ENCODE results near the gene SIRPD.
"Not testable (repeated sequence)": the region's sequence is repeated elsewhere in the genome, so short reads cannot be mapped to it uniquely, and the experiment has no call there.

Gene SIRPD

GRCh38 chr20:1536893-1537730 lies 20.4 kb downstream of the SIRPD start:
- no peak for ATAC-seq

DNA sequence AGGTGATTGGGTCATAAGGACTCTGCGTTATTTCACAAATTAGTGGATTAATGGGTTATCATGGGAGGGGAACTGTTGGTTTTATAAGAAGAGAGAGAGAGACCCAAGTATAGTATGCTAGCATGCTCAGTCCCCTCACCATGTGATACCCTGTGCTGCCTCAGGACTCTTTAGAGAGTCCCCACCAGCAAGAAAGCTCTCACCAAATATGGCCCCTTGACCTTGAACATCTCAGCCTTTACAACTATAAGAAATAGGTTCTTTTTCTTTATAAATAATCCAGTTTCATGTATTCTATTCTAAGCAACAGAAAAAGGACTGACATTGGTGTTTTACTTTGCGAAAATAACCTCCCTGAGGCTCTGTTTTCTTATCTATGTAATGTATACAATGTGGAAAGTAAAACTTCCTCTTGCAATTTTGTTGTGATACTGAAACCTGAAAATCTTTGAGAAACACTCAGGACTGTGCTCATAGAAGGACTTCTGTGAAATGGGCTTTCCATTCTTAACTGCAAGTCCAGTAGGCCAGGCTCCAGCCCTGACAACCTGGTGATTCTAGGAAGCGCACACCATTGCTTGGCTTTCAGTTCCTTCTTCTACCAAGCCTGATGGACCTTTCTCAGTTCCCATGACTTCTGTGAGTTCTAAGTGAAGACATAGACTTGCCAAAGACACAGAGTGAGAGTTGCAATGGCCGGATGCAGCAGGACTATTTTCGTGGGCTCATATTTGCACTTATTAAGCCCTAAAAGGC lies 21.9 kb downstream of the SIRPD start:
- ATAC-seq: no peak

DNA sequence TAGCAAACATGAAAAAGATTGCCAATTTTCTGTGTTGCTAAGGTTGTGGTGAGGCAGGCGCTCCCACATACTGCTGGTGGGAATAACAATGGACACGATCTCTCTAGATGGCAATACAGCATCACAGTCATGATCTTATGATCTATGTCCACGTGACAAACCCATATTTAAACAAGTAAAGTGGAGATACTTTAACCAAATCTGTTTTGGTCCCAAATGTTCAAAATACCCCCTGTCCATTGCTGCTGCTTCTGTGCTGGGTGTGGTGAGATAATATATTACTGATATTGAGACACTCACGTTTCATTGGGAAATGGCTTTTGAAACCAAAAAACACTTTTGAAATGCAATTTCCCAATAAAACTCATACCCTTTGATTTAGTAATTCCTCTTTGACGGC lies 23.0 kb downstream of the SIRPD start:
- no peak for ATAC-seq

GRCh38 chr20:1533059-1533458 lies 24.4 kb downstream of the SIRPD start:
- ATAC-seq: peak; percentile 32 to 41

DNA sequence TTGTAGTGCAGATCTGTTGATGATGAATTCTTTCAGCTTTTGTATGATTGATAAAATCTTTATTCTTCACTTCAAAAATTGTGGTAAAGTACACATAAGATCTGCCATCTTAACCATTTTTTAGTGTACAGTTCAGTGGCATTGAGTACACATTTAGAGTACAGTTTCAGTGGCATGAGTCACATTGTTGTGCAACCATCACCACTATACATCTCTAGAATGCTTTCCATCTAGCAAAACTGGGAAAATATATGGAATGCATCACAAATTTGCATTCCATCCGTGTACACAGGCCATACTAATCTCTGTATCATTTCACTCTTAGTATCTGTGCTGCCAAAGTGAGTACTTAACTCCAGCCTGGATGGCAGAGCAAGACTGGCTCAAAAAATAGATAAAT lies 28.7 kb downstream of the SIRPD start:
- ATAC-seq: no peak

DNA sequence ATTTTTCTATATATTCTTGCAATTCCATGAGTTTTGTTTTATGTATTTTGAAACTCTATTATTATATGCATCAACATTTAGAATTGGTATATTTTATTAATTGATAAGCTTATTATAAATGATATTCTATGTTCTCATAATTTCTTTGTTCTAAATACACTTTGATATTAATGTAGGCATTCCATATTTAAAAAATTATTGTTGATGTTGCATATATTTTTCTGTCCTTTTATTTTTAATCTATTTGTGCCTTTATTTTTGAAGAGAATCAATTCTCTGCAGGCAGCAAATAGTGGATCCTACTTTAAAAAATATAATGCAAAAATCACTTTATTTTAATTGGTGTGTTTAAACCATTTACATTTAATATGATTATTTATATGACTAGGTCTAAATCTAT lies 29.6 kb downstream of the SIRPD start:
- no peak for ATAC-seq

GRCh38 chr20:1526896-1527295 lies 30.6 kb downstream of the SIRPD start:
- ATAC-seq: no peak

DNA sequence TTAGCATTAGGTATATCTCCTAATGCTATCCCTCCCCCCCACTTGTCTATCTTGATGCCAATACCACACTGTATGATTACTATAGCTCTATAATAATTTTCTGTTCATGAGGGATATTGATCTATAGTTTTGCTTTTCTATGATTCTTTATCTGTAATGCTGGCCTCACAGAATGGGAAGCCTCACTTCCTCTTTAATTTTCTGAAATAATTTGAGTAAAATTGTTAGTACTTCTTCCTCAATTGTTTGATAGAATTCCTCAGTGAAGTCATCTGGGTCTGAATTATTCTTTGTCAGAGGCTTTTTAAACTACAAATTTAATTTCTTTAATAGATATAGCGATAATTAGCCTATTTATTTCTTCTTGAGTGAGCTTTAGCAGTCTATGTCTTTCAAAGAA lies 31.2 kb downstream of the SIRPD start:
- no peak for ATAC-seq

DNA sequence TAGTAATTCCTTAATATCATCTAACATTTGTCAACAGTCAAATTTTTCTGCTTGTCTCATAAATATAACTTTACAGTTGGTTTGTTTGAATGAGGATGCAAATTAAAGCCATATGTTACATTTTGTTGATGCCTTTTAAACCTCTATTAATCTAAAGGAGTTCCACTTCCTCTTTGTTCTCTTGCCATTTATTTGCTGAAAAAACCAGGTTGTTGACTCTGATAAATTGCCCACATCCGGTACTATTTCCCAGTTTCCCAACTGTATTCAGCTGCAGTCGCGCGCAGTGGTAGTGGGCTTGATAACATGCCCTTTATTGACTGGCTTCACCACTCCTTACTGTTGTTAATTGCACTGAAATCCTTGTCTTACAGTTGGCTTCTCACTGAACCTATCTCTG lies 33.5 kb downstream of the SIRPD start:
- ATAC-seq: no peak

GRCh38 chr20:1517010-1517409 lies 40.5 kb downstream of the SIRPD start:
- ATAC-seq: no peak

GRCh38 chr20:1513801-1514200 lies 43.7 kb downstream of the SIRPD start:
- ATAC-seq: no peak

DNA sequence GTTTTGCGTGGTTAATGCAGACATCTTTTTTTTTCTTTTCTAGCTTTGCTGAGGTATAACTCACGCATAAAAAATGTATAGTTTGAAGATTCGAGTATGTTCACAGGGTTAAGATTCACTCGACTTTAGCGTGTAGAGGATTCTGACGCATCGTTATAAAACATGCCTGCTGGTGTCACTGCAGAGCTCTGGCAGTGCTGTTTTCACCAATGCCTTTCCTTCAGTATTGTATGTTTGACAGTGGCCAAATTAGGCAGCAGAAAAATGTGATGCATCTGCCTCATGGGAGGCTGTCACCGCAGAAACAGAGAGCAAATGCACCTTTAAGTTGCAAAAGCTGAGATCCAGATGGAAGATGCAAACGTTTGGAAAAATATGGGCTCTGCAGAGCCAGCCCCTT lies 48.3 kb downstream of the SIRPD start:
- peak in 1 of 2 donors; percentile 48 for ATAC-seq

- no peak for ATAC-seq
Measured at GRCh38 chr20:1508574-1508973, 48.9 kb downstream of the SIRPD start.

GRCh38 chr20:1507276-1507675 lies 50.2 kb downstream of the SIRPD start:
- ATAC-seq: no peak

- no peak for ATAC-seq
Measured at GRCh38 chr20:1505871-1506270, 51.6 kb downstream of the SIRPD start.

- no peak for ATAC-seq
Measured at GRCh38 chr20:1505361-1505760, 52.1 kb downstream of the SIRPD start.

DNA sequence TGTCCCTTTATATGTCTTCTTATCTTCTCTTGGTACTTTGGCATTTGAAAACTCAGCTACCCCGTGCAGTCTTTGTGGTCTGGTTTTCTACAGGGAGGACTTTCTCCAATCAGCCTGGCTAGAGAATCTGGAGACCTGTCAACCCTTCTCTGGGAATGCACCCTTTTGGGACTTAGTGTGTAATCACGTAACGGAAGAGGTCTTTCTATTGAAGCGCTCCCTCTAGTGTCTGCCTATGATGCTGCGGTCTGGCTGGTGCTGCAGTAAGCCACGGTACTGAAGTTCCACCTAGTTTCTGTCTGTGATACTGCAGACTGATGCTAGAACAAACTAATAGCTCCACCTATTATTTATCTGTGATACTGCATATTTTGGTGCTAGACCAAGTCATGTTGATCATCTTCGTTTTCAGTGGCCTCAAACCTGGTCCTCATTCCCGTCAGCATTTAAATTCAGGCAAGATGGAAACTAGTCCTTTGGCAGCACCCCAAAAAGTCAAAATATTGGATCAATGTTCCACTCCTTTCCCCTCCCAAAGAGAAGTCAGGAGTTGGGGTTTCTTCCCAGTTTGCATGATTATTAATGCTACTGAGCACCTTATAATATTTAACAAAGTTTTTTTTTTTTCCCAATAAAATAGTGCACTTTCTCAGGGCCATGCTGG lies 53.8 kb downstream of the SIRPD start:
- peak; percentile 100 for ATAC-seq

DNA sequence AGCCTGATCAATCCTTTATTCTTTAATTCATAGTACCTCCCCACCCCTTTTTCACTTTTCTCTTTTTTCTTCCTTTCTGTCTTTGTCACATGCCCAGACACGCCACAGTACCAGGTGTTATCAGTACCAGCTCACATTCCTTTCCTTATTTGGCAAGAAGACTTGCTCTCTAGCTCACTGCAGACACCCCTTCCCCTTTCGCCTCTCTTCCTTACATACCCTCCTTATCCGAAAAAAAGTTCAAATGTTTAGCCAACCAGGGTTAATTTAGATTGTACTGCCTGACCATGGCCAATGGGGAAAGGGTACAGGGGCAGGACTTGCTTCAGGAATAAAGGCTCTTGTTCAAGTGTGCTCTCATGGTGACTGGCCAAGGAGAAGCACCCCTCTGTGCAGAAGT lies 57.0 kb downstream of the SIRPD start:
- no peak for ATAC-seq

DNA sequence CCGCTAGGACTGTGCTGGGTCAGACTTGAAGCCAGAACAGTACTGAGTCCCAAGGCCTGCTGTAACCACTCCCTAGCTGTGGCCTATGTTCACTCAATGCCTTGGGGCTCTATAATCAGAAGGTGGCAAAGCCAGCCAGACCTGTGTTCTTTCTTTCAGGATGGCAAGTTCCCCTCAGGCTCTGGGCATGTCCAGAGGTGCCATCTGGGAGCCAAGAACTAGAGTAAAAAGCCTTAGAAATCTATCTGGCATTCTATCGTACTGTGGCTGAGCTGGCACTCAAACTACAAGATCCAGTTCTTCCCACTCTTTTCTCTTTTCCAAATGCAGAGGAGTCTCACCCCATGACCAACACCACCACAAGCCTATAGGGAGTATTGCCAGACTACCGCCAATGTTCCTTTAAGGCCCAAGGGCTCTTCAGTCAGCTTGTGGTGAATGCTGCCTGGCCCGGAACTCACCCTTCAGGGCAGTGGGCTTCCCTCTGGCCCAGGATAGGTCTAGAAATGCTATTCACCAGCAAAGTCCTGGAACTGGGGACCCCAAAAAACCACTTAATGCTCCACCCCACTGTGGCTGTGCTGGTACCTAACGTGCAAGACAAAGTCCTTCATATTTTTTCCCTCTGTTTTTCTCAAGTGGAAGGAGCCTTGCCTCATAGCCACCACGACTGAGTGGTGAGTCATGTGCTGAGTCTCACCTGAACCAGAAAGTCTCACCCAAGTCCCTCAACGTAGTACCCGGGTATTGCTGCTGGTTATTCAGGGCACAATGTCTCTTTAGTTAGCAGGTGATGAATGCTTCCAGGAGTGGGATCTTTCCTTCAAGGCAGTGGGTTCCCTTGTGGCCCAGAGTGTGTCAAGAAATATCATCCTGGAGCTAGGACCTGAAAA lies 57.7 kb downstream of the SIRPD start:
- no peak for ATAC-seq

GRCh38 chr20:1497371-1497770 lies 60.1 kb downstream of the SIRPD start:
- not testable (repeated sequence) for ATAC-seq

- no peak for ATAC-seq
Measured at GRCh38 chr20:1496930-1497329, 60.6 kb downstream of the SIRPD start.

DNA sequence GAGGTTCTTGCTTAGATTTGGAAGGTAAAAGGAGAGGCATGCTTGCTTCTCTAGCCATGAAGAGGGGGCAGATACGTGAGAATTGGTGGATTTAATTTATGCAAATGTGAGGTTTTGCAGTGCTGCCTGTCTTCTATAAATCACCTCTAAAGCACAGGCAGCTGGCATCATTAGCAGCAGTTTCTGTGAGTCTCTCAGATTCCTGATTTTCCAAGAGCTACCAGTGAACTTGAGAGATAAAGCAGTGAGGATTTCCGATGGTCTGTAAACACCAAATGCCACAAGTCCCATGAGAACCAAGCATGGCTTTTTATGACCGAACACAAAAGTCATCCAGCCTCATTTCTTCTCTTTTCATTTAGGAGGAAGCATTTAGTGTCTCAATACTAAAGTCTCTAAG lies 63.1 kb downstream of the SIRPD start:
- ATAC-seq: no peak

- ATAC-seq: no peak
Measured at GRCh38 chr20:1493536-1493935, 64.0 kb downstream of the SIRPD start.

All from activated CD4-positive, CD25-positive, alpha-beta regulatory T cell treated with anti-CD3 and anti-CD28 coated beads, Interleukin-2, amount 50 U/mL, for 24 hours (primary cell).